Astrocyte of the spinal cord (primary cell): ENCODE results near the gene SMOC1.

Experiments
- DNase-seq: peaks from one replicate; pipeline ENCODE4 v3.0.0; 2011; ENCODE audit warnings: low read depth, low spot score
- H3K4me3 ChIP-seq: 2 replicates; pipeline ENCODE4 v1.5.1; 2011; ENCODE audit warnings: low read depth, mild to moderate bottlenecking, low read length, moderate library complexity
- in situ Hi-C: cut with HindIII; loops from 2 replicates; pipeline ENCODE4 v1.10.0; 2017; ENCODE audit warnings: low sequenced_read_pairs
- TF ChIP-seq, protein P1 (sequence below): IDR thresholded peaks from 2 replicates; pipeline ENCODE4 v1.5.1; 2012; ENCODE audit warnings: low read depth, mild to moderate bottlenecking, low read length, inconsistent platforms

Gene SMOC1

DNA sequence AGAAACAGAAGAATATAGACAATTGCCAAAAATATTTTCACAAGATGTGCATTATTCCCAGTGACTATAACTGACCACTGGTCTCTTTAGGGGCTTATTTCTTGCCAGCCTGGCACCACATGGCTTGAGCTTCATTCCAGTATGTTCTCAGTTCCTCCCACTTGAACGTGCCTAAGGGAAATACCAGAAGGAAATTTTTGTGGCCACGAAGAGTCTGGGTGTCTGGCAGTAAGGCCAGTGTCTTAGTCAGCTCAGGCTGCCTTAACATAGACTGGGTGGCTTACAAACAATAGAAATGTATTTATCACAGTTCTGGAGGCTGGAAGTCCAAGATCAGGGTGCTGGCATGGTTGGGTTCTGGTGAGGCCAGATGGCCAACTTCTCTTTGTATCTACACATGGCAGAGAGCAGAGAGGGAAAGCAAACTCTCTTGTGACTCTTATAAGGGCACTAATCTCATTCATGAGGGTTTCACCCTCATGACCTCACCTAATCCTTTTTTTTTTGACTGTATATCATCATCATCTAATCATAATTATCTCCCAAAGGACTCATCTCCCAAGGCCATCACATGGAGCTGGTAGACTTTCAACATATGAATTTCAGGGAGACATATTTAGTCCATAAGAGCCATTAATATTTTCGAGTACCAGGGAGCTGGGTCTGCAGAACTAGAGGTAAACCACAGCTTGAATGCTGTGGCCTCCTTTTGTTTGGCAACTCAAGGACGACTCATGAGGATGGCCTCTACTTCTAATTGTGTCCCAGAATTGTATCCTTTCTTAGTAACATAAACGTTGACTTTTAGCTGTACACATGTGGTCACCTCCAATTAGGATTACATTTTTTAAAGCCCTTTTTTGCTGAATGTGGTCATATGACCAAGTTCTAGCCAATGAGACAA, 5.1 kb upstream of the SMOC1 start:
- in situ Hi-C loops: no loop called here
- TF ChIP-seq, protein P1, sequence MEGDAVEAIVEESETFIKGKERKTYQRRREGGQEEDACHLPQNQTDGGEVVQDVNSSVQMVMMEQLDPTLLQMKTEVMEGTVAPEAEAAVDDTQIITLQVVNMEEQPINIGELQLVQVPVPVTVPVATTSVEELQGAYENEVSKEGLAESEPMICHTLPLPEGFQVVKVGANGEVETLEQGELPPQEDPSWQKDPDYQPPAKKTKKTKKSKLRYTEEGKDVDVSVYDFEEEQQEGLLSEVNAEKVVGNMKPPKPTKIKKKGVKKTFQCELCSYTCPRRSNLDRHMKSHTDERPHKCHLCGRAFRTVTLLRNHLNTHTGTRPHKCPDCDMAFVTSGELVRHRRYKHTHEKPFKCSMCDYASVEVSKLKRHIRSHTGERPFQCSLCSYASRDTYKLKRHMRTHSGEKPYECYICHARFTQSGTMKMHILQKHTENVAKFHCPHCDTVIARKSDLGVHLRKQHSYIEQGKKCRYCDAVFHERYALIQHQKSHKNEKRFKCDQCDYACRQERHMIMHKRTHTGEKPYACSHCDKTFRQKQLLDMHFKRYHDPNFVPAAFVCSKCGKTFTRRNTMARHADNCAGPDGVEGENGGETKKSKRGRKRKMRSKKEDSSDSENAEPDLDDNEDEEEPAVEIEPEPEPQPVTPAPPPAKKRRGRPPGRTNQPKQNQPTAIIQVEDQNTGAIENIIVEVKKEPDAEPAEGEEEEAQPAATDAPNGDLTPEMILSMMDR: no peak
- H3K4me3 ChIP-seq: no peak overlapping the region
- DNase-seq: peak; percentile 72

DNA sequence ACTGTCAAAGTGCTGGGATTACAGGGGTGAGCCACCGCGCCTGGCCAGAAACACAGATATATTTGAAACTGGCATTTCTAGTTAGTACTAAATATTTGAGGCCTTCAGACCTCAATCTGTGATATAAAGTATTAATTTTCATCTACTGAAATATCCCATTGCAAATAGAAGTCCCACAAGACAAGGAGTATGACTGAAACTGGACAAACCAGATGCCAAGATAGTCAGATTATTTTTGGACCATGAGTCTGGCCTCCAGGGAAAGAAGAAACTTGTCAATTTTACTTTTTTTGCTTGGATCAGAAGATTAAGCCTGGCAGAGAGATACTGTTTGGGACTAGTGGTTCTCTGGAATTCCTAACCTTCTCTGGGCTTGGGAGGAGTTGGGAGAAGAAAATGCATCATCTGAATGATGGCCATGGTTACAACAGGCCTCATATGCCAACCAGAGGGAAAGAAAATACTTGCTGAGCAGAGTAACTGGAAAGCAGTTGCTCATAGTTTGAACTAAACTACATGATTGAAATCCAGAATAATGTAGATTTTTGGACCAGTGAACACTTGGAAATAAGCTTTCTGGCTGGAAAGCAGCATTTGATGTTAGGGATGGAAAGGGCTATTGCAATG, 2.9 kb upstream of the SMOC1 start:
- TF ChIP-seq, protein P1: no peak
- in situ Hi-C loops: no loop called here
- DNase-seq: no peak
- H3K4me3 ChIP-seq: no peak overlapping the region

DNA sequence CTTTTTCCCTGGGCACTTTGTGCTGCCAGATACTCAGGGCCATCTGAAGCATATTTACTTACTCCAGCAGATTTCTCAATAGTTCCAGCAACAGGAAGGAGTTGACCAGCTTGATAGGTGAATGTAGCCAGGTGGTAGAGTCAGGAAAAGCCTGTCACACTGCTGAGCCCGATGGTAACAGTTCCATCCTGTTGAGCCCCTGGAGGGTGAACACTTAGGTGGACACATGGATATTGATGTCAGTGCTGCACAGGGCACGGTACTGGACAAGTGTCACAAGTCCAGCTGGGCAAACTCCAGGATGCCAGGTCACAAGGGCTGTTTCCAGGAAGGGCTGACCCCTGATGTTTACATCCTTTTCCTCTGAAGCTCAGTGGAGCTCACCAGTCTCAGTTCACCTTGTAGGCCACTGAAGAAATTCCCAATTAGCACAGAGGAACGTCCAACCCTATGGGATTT, 2.3 kb upstream of the SMOC1 start:
- in situ Hi-C loops: no loop called here

DNA sequence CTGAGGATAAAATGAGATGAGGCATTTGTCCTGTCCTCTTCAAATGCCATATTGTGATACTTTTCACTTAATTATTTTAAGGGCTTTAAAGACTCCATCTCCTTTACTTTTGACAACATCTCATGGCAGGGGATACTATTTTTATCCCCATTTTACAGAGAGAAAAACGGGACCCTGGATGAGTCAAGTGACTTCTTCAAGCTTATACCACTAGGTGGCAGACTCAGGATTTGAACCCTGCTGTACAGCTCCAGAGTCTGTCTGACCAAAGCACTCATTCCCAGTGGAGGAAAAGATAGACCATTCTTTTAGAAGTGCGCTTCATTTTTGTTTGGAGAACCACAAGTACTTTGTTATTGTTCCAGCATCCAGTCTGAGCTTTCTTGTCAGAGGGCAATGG, 1.7 kb upstream of the SMOC1 start:
- in situ Hi-C loops: no loop called here
- TF ChIP-seq, protein P1: peak; percentile 56
- no peak overlapping the region for H3K4me3 ChIP-seq
- peak; percentile 64 for DNase-seq

More for the DNA sequence above, 2.3 kb upstream of the SMOC1 start:
- TF ChIP-seq, protein P1: no peak
- H3K4me3 ChIP-seq: no peak overlapping the region
- no peak for DNase-seq

DNA sequence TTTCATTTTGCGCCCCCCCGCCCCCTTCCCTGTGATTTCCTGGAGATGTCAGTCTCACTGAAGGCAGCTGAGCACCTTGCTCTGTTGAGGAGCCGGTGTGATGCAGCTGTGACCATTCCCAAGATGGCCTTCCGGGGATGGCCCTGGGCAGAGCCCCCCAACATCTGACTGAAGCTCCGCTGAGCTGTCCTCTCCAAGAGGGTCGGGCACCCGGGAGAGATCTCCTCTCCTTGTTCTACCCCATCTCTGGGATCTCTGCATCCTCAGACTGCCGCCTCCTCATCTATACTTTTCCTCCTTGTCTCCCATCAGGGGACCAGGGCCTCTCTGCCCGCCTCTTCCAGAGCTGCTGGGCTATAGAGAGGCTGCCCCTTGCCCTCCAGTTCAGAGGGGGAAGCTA, 965 bp upstream of the SMOC1 start:
- TF ChIP-seq, protein P1: no peak
- in situ Hi-C loops: no loop called here
- H3K4me3 ChIP-seq: no peak overlapping the region
- no peak for DNase-seq

DNA sequence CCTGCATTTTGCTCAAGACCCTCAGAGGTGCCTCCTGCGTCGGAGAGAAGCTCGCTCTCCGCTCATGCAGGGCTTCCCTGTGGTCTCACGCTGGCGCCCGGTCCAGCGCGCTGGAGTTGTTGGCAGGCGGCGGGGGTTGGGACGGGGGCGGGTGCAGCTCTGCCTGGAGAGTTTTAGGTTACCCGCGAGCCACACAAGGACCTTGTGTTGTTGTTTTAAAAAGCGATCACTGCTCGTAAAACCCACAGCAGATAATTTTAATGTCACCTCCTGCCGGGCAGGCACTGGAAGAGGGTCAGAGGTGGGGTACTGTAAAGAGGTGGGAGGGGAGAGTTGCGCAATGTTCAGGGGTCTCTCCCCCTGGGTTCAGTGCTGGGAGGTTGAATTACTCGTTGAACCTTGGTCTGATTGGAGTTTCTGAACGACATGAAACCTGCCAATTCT, 850 bp downstream of the SMOC1 start:
- in situ Hi-C loops: no loop called here
- peak overlapping the region; percentile 57 for H3K4me3 ChIP-seq
- TF ChIP-seq, protein P1: no peak

More for the DNA sequence above, 850 bp downstream of the SMOC1 start:
- no peak for DNase-seq
